NOMO-1 treated with DMSO at 0.1 percent for 48 hours (cell line): ENCODE measurements around the gene RAB42.
A peak's percentile ranks its signal among the peaks of the same experiment; 100 is the strongest.
"Not testable (repeated sequence)": the region's sequence is repeated elsewhere in the genome, so short reads cannot be mapped to it uniquely, and the experiment has no call there.

Experiments used
- DNase-seq: peaks from one replicate; lab custom pipeline; 2025; ENCODE audit not compliant: unreplicated experiment; lab: John Stamatoyannopoulos, UW

Gene RAB42

DNA sequence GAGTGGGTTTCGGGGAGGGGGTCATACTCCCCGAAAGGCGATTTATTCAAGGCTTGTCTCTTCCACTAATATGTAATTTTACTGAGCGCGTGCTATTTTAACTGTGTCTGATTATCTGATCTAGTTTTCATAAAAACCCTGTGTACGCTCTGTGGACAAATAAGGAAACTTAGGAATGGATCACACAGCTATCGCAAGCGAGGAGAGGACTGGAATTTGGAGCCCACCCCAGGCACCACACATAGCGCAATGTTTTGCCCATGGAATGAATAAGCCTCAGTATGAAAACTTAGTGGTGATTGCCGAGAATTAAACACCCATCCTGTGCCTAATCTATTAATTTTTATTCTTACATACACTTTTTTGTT is 9.8 kb upstream of the RAB42 start:
- no peak for DNase-seq

DNA sequence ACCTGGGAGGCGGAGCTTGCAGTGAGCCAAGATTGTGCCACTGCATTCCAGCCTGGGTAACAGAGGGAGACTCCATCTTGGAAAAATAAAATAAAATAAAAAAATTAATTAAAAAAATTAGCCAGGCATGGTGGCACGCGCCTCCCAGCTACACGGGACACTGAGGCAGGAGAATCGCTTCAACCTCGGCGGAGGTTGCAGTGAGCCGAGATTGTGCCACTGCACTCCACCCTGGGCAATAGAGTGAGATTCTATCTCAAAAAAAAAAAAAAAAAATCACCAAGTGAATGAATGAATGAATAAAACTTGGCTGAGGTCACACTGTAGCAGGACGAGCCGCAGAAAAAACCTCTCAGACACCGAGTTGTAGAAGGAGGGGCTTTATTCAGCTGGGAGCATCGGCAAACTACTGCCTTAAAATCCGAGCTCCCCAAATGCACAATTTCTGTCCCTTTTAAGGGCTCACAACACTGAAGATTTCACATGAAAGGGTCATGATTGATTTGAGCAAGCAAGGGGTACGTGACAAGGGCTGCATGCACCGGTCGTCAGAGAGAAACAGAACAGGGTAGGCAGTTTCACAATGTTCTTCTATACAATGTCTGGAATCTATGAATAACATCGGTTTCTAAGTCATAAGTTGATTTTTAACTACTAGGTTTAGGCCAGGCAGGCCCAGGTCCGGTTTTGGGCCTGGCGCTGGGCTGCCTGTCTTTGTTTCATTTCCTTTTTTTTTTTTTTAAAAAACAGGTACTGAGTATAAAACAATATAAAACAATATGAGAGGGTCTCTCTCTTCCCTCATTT is 5.3 kb upstream of the RAB42 start:
- peak; percentile 20 for DNase-seq

DNA sequence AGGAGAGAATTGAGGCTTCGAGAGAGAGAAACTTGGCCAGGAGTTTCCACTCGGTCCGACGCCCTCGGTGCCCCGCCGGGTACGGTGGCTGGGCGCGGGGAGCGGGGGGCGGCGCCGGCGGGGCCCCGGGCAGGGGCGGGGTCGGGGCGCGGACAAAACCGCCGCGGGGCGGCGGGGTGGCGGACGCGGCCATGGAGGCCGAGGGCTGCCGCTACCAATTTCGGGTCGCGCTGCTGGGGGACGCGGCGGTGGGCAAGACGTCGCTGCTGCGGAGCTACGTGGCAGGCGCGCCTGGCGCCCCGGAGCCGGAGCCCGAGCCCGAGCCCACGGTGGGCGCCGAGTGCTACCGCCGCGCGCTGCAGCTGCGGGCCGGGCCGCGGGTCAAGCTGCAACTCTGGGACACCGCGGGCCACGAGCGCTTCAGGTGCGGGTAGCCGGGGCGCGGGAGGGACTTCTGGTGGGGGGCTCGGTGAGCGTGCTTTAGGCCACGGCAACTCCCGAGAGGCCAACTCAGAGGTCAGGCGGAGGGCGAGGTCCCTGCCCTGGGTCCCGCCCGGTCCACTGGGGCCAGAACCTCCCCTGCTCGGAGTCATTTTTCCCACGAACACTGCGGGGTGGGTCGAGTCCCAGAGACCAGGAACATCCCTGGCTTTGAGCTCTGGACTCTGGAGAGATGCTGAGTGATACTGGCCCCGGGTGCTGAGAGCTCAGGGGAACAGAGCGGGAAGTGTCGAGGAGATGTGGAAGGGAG is 431 bp downstream of the RAB42 start:
- DNase-seq, result peak; percentile 7

DNA sequence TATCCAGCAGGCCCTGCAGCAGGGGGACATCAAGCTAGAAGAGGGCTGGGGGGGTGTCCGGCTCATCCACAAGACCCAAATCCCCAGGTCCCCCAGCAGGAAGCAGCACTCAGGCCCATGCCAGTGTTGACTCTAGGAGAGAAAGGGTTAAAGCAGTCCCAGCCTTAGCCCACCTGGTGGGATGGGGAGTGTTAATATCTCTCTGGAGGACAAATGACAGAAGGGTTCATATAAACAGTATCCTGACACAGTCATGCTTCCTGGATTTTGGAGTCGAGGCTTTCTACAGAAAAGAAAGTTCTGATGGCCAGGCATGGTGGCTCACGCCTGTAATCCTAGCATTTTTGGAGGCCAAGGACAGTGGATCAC is 1.9 kb downstream of the RAB42 start:
- not testable (repeated sequence) for DNase-seq

DNA sequence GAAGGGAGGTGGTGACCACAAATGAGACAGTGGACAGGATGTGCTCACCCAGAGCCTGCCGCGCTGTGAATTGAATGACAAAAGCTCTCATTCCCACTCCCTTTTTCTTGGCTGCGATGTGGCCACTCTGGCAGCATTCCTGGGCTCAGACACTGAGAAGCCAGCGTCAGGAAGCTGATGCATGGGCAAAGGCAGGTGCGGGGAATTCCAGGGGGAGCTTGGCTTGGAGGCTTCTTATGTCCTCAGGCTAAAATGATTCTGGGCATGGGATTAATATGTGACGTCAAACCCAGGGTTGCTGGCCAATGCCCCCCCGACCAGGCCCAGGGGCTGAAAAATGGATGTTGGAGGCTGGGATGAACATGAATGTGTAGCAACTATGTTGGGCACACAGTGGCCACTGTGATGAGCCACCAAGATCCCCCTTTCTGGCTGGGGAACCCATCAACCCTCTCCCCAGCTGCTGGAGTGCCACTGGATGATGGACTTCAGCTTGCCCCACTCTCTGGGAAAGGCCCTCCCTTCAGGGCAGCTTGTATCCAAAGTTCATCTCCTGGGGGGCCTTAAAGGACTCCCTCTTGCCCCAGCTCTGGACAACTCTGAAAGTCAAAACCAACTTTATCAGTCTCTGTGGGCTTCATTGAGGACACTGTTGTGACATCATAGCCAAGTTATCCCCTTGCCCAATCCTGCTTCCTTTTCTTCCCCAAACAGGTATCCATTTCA is 2.8 kb downstream of the RAB42 start:
- not testable (repeated sequence) for DNase-seq

DNA sequence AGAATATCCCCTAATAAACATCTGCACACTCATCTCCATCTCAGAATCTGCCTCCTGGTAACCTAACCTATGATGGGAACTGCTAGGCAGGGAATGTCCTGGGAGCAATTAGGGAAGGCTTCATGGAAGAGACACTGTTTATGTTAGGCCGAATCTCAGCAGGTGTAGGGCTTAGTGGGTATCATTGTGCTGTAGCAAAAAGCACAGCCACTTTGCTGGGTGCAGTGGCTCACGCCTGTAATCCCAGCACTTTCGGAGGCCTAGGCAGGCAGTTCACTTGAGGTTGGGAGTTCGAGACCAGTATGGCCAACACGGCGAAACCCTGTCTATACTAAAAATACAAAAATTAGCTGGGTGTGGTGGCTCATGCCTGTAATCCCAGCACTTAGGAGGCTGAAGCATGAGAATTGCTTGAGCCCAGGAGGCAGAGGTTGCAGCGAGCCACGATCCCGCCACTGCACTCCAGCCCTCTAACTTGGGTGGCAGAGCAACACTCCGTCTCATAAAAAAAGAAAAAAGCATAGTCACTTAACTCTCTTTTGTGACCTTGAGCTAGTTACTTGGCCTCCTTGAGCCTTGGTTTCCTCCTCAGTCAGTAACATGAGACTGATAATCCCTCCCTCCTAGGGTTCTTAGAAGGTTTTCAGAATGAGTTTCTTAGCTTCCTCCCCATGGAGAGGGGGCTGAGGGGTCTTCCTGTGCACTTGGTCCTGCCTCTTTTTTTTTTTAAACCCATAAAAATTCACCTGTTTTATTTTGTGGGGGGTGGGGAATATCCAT is 3.5 kb downstream of the RAB42 start:
- DNase-seq, result no peak

DNA sequence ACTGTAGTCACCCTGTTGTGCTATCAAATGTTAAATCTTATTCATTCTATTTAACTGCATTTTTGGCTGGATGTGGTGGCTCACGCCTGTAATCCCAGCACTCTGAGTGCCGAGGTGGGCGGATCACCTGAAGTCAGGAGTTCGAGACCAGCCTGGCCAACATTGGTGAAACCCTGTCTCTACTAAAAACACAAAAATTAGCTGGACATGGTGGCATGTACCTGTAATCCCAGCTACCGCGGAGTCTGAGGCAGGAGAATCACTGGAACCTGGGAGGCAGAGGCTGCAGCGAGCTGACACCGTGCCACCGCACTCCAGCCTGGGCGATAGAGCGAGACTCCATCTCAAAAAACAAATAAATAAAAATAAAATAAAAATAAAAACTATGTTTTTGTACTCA is 4.2 kb downstream of the RAB42 start:
- DNase-seq, result not testable (repeated sequence)

DNA sequence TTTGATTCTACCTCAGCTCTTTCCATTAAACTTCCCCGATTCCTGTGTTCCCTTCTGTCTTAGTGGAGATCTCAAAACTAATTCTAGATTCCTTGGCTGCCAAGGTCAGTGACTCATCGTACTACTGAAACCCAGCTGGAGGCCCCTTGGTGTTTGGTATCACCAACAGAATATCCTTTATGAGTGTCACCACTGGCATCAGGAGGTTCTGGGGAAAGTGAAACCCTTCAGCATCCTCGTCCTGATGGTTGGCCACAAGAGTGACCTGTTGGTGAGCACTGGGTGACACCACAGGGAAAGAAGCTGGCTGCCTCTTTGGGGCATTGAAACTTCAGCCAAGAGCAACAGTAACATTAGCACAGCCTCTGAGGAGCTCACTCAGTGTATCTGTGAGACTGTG is 9.6 kb downstream of the RAB42 start:
- DNase-seq, result no peak

DNA sequence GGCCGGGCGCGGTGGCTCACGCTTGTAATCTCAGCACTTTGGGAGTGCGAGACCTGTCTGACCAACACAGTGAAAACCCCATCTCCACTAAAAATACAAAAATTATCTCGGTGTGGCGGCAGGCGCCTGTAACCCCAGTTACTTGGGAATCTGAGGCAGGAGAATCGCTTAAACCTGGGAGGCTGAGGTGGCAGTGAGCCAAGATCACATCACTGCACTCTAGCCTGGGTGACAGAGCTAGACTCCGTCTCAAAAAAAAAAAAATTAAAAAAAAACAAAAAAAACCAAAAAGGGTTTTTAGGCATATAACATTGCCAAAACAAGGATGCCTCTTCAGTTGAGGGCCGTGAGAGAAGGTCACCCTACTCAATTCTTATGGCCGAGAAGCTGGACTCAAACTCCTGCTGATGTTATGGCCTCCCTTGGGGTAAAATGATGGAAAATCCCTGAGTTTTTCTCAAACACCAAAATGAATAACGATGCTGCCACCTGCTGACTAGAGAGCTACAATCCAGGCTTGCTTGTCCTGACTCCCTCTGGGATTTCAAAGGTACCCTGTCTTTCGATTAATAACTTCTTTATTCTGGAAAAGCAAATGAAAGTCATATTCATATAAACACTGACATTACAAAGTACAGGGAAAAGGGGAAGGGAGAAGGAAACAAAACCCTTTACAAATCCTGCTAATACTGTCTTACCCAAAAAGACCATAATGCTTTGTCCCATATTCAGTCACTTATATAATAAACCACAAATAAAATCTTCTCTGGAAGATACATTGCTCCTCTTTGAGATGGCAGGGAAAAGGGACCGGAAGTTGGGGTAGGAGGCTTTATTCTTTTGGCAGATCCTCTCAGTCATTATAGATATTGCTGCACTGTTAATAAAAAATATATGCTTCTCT is 10.7 kb downstream of the RAB42 start:
- DNase-seq, result peak; percentile 49

DNA sequence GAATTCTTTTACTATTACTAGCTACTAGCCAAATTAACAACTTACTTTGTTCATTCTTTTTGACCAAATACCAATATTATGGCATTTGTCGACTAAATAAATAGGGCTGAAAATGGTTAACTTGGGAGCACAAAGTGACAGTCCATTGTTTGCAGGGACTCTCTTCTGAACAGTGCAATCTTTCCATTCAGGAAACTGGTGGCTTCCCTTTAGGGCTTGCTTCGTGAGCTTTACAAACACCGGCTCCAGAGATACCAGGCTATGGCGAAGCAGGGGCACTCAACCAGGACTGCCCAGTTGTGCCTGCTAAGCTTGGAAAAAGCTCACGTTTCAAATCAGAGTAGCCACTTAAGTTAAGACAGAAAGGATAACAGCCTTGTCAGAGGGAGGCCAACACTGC is 12.3 kb downstream of the RAB42 start:
- no peak for DNase-seq

DNA sequence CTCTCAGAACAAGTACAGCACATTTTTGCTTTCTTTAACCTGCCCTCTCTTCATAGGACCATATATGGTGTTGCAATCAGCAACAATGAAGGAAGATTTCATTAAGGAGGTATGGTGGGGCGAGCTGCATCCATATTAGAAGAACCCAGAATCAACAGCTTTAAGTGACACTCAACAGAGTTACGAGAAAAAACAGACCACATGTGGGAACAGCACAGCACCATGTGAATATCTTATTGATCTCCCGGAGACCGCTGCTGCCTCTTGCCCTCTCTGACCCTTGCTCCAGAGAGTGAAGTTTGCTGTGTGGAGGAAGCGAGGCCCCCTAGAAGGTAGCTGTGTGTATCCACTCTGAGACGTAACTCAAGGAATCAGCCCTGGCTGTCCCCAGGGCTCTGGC is 12.9 kb downstream of the RAB42 start:
- DNase-seq, result no peak

DNA sequence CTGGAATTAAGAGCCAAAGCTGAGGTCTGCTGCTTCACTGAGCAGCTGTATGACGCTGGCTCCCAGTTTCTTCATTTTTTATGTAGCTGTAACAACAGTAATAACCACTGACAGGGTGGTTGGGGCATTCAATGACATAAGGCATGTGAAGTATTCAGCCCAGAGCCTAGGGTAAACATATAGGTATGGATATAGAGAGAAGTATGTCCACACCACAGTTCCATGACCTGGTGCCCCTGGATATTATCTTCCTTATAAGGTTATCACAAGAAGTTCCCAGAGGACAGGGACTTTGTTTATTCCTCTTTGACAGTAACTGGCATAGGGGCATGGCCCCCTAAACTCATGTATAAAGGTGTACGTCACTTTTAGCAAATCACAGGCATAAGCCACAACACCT is 14.7 kb downstream of the RAB42 start:
- no peak for DNase-seq

DNA sequence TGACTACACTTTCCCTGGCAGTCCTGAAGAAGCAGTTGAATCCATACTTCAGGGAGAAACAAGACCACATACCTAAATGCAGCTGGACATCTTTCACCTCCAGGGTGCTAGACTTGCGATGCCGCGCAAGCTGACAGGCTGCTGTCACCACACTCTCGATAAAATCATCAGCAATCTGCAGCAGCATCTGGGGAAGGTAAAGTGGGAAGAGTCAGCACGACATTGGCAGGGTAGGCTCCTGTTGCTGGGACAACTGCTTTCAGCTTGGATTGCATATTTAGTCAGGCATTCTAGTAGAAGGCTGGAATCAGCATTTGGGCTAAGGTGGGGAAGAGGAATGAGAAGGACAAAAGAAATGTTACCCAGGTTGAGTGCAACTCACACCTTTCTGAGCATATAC is 21.1 kb downstream of the RAB42 start:
- no peak for DNase-seq

DNA sequence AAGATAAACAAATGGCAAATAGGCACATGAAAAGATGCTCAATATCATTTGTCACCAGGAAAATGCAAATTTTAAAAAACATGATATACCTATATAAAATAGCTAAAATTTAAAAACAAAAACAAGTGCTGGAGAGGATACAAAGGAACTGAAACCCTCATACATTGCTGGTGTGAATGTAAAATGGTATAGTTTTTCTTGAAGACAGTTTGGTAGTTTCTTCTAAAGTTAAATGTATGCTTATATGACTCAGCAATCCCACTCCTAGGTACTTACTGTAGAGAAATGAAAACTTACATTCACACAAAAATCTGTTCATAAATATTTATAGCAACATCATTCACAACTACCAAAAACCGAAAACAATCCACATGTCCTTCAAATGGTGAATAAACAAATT is 39.6 kb downstream of the RAB42 start:
- DNase-seq, result no peak

DNA sequence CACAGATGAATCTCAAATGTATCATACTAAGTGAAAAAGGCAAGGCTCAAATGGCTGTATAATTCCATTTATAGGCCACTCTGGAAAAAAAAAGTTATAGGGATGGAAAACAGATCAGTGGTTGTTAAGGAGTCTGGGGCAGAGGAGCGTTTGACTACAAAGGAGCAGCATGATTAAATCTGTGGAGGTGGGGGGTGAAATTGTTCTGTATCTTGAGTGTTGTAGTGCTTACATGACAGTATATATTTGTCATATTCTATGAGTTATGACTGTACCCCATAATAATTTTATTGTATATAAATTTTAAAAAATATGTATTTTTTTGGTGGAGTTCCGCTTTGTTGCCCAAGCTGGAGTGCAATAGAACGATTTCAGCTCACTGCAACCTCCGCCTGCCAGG is 40.5 kb downstream of the RAB42 start:
- DNase-seq, result no peak

DNA sequence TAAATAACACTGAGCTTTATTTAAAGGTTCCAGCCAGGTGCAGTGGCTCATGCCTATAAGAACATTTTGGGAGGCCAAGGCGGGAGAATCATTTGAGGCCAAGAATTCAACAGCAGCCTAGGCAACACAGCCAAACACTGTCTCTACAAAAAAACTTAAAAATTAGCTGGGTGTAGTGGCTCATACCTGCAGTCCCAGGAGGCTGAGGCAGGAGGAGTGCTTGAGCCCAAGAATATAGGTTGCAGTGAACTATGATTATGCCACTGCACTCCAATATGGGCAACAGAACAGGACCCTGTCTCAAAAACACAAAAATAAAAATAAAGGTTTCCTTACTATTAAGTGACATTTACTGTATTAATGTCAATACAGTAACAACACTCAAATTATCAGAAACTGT is 48.7 kb downstream of the RAB42 start:
- no peak for DNase-seq

DNA sequence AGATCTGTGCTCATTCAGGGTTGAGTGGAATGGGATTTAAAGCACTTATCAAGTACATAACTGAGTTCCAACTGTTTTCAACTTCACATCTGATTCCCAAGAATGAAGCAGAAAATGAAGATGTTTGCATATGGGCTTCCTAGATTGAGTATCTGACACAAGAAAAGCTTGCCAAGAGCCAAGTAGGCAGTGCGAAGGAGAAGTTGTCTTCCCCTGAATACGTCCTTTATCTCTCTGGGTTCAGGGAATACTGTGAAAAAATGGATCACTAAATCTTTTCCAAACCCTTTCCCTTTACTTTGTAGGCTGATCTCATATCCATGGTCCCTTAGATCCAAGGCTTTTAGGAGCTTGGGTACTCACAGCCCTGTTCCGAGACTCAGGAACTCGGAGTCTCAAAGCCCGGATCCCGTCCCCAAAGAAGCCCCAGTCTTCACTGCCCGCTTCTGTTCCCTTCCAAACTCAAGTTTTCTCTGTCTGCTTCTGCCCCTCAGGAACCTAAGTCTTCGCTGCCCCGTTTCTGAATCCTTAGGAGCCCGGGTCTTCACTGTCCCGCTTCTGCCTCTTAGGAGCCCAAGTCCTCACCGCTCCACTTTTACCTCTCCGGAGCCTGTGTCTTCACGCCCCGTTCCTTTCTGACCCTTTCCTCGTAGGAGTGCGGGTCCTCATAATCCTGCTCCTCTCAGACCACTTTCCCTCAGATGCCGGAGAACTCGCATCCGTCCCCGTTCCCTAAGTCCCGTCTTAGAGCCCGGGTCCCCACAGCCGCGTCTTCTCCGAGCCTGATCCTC is 50.2 kb downstream of the RAB42 start:
- DNase-seq, result no peak

DNA sequence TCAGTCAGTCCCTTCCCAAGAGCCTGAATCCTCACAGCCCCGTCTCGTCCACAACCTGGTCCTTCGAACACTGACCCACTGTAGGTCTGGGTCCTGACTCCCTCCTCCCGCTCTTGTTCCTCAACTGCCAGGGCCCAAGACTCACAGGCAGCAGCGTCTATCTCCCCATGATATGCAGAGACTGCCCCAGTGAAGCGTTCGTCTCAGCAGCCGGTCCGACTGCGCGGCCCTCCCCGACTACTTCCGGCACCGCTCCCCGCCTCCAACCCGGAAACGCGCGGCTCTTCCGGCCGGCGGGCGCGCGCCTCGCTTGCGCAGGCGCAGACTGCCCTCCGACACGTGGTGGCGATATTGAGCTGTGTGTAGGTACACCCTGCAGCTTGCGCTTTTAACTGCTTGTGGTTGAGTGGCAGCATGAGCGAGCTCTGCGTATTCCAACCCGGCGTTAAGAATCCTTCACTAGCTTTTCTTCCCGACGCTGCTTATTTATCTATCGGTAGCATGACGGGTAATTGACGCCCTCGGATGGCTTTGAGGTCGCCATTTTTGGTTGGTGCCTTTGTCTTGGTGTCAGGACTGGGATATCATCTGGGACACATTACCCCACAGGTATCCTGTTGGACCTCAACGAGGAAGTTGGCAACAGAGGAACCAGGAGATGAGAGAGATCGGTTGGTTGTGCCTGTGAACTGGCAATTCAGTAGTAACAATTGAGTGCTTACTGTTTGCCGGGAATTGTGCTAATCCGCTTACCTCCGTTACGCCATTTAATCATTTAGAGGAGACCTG is 51.0 kb downstream of the RAB42 start, which contains the start of gene TAF12:
TSS of gene TAF12 (minus strand) at position 221 of the 789 bp plus-strand sequence. CDS start 20,986 bp downstream, outside the sequence.
- DNase-seq, result peak; percentile 94
